Dedifferentiated amniotic fluid mesenchymal stem cell (primary cell): Measurements from ENCODE around the gene C16orf86.

Experiments
- DNase-seq: peaks from one replicate; pipeline ENCODE4 v3.0.0-alpha.2; 2016; ENCODE audit errors: extremely low spot score

The C16orf86 gene

DNA sequence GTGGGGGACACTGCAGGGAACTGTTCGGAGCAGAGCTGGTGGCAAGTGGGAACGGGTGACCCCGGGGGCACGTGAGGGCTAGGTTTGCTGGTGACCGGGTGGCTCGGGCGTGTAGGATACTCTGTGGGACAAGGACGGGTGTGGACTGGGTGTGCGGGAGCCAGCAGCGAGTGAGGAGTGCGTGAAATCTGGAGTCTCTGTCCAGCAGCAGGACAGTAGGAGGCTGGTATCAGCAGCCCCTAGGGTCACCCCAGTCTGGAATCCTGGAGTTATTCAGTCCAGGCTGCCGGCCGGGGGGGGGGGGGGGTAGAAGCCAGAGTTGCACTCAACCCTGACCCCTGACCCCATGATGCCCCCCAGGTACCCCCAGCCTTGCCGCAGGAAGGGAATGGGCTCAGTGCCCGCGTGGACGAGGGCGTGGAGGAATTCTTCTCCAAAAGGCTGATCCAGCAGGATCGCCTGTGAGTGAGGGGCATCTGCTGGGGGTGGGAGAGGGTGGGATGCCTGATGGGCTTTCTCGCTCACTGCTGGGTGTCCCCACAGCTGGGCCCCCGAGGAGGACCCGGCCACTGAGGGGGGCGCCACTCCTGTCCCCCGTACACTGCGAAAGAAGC is 12.7 kb upstream of the C16orf86 start:
- no peak for DNase-seq

DNA sequence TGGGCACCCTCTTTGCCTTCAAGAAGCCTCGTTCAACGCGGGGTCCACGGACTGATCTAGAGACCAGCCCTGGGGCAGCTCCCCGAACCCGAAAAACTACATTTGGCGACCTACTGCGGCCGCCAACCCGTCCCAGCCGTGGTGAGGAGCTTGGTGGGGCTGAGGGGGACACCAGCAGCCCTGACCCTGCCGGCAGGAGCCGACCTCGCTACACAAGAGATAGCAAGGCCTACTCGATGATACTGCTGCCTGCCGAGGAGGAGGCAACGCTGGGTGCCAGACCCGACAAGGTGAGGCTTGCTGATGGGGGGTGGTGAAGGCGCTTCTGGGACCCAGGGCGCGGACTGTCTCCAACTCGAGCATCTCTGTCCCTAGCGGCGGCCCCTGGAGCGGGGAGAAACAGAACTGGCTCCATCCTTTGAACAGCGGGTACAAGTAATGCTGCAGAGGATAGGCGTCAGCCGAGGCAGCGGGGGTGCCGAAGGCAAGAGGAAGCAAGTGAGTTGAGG is 12.2 kb upstream of the C16orf86 start:
- no peak for DNase-seq

DNA sequence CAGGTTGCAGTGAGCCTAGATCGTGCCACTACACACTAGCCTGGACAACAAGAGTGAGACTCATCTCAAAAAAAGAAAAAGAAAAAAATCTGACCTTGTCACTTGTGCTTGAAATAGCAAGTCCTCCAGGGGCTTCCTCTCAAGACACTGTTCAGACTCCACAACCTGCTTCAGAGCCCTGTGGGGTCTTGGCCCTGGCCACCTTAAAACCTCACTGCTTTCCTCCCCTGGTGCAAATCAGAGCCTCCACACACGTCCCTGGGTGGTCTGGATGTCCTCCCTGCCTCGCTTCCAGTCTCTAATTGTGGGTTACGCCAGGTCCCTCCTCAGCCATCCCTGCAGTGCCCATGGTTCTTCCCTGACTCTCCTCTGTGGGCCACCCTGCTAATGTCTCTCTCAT is 11.3 kb upstream of the C16orf86 start:
- DNase-seq = no peak

DNA sequence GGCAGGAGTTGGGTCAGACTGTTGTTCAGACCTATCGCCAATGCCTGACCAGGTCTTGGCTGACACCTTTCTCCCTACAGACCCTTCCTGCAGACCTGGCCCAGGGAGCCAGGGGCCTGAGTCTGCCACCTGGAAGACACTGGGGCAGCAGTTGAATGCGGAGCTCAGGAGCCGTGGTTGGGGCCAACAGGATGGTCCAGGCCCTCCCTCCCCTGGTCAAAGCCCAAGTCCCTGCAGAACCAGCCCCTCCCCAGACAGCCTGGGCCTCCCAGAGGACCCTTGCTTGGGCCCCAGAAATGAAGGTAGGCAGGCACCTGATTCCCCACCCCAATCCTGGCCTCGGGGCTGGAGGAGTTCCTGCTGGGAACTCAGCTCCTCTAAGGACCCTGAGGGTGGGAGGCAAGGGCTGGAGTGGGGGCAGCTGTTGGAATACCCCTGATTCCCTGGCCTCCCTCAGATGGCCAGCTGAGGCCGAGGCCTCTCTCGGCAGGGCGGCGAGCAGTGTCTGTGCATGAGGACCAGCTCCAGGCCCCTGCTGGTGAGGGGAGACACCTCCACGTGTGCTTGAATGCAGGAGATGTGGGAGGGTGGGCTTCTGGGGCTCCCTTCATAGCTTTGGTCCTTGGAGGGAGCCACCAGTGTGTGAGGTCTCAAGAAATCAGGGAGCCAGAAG is 10.1 kb upstream of the C16orf86 start:
- no peak for DNase-seq

DNA sequence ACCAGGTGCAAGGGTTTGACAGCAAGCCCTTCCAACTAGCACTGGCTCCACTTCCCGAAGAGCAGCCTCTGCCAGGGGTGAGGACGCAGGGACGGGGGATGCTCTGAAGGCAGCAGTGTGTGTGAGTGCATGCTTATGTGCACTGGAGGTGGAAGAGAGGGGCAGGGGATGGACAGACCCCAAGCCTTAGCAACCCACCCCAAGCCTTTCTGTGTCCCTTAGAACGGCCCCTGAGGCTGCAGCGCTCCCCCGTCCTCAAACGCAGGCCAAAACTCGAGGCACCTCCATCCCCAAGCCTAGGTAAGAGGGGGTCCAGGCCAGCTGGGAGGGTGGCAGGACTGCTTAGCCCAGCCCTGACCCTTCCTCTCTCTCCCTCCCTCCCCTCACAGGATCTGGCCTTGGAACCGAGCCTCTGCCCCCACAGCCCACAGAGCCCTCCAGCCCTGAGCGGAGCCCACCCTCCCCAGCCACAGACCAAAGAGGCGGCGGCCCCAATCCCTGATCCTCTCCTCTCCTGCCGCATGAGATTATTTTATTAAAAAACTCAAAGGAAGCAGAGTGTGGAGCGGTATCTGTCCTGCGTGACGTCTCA is 9.5 kb upstream of the C16orf86 start:
- no peak for DNase-seq

DNA sequence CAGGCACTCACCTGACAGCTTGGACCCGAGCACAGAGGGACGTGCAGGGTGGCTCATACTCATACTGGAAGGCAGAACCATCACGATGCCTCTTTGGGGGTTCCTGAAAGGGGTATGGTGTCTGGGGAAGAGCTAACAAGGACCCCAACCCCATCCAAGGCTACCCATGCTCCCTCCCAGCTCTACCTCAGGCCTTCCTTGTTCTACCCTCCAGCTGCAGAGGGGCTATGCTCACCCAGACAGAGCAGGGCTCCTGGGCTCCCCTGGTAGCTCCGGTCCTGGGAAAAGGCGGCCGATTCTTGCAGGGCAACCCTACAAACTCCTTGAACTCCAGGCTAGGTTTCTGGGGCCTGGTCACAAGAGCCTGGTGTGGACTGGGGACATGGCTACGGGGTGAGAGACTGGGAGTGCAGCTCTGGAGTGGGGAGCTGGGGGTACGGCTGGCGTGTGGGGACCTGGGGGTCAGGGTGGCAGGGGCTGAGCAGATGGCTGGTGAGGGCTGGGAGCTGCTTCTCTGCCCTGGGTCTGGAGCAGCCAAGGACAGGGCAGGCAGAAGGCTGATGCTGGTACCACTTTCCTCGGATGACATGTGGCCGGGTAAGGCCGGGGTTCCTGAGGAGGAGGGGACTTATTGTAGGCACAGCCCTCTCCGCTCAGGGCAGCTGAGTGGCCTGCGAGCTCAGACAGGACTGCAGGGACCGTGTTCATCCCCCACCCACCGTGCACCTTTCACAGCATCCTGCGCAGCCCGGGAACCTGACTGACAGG is 8.7 kb upstream of the C16orf86 start:
- DNase-seq = no peak

DNA sequence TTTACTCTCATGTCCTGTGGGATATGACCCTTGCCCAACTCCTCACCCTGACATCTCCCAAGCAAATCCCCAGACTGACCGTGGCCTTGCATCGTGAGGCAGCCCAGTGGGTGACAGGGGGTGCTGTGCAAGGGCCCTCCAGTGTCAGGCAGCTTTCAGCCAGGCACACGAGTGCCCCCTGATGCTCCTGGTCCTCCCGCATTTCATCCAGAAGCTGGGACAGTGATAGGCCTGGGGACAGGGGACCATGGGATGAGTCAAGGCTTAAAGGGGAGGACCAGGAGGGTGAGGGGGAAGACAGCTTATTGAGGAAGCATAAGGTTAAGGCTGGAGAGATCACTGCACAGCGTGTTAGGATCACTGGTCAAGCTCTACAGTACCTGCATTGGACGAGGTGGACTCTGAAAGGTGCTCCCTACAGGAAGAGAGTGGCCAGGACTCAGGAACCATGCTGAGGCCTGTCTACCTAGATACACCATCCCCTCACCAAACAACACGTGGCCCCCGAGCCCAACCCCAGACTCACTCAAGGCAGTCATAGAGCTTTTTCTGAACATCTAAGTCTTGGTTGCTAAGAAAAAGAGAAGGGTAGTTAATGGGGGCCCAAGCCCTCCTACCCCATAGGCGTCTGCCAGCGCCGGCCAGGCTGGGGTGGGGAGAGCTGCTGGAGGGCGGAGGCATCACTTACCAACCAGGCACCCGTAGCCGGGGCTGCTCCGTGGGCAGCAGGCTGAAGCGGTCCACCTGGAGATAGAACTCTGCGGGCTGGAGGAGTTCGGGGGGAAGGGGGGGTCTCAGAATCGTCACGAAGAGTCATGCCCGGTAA is 7.6 kb upstream of the C16orf86 start:
- DNase-seq = no peak

DNA sequence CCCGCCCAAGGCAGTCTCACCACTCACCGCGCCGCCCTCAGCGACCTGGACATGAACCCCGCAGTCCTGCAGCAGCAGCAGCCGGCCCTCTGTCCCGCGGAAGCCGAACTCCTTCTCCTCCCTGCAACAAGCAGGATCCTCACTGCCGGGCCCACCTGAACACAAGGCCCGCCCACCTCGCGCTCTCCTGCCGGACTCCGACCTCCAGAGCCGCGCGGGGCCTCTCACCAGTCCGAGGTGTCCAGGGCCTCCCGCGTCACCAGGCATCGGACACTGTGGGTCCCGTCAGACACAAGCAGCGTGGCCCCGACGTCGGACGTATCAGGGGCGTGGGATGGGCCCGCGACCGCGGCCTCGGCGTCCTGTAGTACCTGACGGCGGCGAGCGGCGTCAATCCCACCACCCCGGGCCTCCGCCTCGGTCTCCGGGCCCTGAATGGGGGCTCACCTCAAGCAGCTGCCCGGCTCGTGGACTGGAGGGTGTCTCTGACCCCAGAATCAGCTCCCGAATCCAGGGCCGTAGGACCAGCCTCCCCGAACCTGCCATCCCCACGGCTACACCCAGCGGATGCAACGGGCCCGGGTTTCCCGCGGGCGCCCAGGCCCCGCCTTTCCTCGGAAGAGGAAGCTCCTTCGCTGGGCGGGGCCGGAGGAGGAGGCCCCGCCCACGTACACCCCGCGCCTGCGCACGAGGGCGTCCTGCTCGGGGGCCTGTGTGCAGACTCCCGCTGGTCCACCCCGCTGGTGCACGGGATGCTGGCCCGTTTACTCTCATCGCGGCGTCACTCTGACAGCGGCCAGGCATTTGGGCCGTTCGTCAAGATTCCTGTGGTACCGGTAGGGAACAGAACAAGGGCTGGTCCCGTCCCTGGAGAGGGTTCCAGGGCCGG is 6.7 kb upstream of the C16orf86 start, which contains the start of gene ACD:
ACD (minus strand) TSS at position 586 of the 889 bp plus-strand sequence; CDS start at position 546, 40 bp downstream.
- DNase-seq = peak; percentile 88

DNA sequence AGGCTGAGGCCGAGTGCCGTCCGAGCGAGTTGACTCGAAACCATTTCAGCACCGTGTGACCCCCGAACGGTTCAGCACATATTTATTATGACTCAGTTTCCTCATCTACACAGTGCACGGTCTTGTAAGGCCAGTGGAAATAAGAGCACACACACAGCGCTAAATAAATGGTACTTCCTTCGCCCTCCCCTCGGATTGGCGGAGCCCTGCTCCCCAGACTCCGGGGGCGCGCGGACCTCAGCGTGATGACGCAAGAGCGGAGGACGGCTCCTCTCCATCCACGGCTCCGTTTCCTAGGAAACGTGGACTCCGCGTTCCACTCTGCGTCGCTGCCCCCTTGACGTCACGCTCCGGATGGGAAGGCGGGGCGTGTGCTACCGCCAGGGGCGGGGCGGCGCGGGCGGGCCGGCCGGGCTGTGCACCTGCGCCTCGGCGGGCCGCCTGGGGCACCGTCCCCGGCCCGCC is 6.0 kb upstream of the C16orf86 start, which contains the start of gene PARD6A:
PARD6A (plus strand) TSS at position 397 of the 465 bp plus-strand sequence. CDS start 79 bp downstream, outside the sequence.
- DNase-seq = peak; percentile 94

DNA sequence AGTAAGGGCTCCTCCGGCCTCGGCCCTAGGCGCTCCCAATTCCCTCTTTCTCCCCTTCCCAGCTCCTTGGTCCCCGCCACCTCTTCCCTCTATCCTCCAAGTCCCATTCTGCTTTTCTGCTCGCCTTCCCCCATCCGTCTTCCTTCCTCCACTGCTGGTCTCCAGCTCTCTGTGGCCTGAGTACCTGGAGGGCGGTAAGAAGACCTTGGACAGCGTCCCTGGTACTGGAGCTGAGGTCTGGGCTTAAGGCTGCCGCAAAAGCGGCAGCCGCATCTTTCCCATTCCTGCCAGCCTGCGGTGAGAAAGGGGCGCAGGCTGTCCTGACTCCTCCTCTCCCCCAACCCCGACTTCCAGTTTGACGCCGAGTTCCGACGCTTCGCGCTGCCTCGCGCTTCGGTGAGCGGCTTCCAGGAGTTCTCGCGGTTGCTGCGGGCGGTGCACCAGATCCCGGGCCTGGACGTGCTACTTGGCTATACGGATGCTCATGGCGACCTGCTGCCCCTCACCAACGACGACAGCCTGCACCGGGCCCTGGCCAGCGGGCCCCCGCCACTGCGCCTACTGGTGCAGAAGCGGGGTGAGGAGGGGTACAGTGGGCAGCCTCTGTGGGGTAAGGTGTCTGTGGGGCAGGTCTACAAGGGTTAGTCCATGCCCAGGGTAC is 5.4 kb upstream of the C16orf86 start:
- no peak for DNase-seq

DNA sequence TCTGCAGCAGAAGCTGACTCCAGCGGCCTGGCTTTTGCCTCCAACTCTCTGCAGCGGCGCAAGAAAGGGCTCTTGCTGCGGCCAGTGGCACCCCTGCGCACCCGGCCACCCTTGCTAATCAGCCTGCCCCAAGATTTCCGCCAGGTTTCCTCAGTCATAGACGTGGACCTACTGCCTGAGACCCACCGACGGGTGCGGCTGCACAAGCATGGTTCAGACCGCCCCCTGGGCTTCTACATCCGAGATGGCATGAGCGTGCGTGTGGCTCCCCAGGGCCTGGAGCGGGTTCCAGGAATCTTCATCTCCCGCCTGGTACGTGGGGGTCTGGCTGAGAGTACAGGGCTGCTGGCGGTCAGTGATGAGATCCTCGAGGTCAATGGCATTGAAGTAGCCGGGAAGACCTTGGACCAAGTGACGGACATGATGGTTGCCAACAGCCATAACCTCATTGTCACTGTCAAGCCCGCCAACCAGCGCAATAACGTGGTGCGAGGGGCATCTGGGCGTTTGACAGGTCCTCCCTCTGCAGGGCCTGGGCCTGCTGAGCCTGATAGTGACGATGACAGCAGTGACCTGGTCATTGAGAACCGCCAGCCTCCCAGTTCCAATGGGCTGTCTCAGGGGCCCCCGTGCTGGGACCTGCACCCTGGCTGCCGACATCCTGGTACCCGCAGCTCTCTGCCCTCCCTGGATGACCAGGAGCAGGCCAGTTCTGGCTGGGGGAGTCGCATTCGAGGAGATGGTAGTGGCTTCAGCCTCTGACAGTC is 4.5 kb upstream of the C16orf86 start:
- no peak for DNase-seq

DNA sequence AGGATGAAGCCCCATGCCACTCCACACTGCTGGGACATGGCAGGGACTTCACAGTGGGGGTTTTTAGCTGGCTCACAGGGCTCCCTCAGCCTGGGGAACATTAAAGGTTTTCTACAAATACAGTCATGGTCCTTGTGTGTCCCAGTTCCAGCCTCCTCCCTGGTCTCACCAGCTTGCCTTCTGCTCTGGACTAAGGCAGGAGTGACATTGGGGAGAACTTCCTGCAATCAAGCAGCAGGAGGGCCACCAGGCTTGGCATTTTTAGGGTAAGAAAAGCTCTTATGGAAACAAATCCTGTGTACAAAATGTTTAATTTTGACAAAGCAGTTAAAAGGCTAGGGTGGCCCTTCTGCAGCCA is 4.0 kb upstream of the C16orf86 start:
- no peak for DNase-seq

DNA sequence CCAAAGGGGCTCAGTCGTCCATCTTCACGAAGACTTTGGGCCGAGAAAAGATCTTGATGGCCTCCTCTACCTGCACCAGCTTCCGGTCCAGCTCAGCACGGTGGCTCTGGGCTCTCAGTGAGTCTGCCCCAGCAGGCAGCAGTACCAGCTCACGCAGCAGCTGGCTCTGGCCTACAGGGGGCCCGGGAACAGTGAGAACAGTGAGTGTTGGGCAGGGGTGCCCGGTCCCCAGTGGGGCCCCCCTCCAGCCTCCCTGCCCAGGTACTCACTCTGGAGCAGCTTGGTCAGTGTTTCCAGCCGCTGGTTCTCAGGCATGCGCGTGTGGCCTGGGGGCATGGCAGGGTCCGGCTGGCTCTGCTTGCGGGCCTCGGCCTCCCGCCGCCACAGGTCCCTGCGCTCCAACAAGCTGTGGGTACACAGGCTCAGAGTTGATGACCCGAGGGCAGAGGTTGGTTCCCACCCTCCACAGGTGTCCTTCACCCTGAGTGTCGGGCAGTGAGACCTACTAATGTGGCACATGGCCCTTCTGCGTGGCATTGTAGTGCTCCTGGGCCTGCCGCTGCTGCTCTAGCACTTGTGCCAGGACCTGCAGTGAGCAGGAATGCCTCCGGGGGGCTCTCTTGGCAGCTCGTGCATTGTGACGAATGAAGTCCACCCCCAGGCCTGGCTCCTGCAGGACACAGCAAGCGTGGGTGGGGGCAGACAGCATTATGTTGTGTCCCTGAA is 3.3 kb upstream of the C16orf86 start:
- DNase-seq = peak; percentile 16

DNA sequence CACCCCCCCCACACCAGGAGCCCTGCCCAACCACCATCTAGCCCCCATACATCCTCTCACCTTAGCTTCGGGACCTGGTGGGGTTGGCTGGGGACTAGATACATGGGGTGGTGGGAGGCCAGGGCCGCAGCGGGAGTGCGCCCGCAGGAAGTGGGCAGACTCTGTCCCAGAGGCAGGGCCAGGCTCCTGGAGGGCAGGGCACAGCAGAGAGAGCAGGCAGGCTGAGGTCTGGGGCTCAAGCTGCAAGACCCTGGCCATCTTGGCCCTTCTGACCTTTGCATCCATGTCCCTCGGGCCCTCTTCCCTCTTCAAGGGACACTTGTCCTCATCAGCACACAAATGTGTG is 2.8 kb upstream of the C16orf86 start:
- DNase-seq = no peak

DNA sequence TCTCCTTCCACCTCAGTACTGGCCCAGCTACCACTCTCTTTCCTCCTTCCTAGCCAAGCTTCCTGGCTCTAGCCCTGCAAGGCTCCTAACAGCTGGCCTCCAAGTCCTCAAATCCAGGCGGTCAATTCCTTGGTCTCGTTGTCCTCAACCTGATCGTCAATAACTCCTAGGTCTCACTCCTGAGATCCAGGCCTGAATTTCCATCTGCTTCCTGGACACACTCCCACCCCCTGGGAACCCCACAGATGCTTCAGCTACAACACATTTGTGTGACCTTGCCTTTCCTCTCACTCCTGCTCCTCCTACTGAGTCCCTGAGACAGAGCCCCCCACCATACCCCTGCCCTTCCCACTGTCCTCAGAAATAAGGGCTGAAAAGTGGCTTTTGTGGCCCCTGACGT is 2.4 kb upstream of the C16orf86 start:
- no peak for DNase-seq

DNA sequence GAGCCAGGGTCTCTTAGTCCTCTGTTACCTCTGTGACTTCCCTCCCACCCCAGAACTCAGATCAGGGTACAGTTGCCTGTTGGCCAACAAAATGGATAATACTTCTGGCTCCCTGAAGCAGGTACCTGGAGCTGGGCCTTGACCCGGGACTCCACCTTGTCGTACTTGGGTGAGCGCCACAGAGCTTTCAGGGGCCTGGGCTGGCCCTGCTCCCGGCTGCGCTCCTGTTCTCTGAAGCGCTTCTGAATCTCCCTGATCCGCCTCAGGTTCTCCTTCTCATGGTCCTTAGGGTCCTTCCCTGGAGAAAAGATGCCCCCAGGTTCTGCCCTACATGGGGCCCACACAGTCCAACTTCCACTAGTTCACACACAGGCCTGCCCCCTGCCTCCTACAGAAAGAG is 1.7 kb upstream of the C16orf86 start:
- DNase-seq = no peak

DNA sequence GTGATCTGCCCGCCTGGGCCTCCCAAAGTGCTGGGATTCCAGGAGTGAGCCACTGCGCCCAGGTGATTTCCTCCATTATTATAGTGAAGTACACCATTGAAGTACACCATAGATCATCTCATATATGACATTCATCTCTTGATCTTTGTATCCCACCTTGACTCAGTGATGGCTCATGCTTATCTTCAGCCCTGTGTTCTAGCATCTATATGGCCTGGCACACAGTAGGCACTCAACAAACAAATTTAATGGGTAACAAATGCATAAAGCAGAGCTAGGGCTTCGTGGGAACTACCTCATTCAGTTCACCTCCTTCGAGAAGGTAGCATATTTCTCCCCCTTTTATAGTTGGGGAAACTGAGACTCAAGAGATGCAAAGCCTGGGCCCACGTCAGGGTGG is 1.0 kb upstream of the C16orf86 start:
- no peak for DNase-seq

DNA sequence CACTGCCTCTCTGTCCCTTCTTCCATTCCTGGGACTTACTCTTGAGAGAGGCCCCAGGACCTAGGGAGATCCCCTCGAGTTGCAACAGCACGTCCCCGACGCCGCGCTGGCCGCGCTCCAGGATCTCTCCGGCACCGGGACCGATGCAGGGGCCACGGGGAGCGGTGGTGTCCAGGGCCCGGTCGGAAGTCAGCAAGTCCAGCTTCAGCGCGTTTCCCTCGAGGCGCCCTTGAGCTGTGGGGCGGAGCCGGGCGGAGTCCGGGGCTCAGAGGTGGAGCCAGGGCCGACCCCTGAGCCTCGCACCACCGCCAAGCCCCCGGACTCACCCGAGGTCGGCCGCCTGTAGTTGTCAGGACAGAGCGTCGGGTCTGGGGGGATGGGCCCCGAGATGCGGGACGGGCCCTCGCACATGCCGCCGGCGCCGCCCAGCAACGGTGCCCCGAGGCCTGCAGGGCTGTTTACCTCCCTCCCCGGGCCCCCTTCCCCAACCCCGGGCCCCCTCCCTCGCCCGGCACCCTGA is 522 bp upstream of the C16orf86 start:
- no peak for DNase-seq
